Thyroid gland (tissue), 4 donors: Measurements from ENCODE around the gene KIF9.

Experiments
- CTCF ChIP-seq, 6 experiments: fragments of 200-600 bp in 3 of 6; fragments of 450-650 bp in 3 of 6; sonication (generic) in 3 of 6; IDR thresholded peaks; one replicate each; pipeline ENCODE4 v1.5.1; 2016 to 2019; ENCODE audit warnings: antibody characterized with exemption in 6 of 6, mild to moderate bottlenecking in 2 of 6, inconsistent platforms in 1 of 6, moderate library complexity in 1 of 6
- POLR2A ChIP-seq, 2 donors: fragments of 450-650 bp; IDR thresholded peaks; one replicate each; pipeline ENCODE4 v1.6.1; 2017; ENCODE audit warnings: antibody characterized with exemption in 2 of 2, mild to moderate bottlenecking in 2 of 2, moderate library complexity in 1 of 2

GRCh38 chr3:47294392-47294791 lies 11.8 kb upstream of the KIF9 start:
- TF ChIP-seq CTCF (IDR thresholded peaks at IDR 0.05) (no peak), POLR2A (IDR thresholded peaks at IDR 0.05) (no peak)
